ENCODE results near the gene ANXA6.

DNA sequence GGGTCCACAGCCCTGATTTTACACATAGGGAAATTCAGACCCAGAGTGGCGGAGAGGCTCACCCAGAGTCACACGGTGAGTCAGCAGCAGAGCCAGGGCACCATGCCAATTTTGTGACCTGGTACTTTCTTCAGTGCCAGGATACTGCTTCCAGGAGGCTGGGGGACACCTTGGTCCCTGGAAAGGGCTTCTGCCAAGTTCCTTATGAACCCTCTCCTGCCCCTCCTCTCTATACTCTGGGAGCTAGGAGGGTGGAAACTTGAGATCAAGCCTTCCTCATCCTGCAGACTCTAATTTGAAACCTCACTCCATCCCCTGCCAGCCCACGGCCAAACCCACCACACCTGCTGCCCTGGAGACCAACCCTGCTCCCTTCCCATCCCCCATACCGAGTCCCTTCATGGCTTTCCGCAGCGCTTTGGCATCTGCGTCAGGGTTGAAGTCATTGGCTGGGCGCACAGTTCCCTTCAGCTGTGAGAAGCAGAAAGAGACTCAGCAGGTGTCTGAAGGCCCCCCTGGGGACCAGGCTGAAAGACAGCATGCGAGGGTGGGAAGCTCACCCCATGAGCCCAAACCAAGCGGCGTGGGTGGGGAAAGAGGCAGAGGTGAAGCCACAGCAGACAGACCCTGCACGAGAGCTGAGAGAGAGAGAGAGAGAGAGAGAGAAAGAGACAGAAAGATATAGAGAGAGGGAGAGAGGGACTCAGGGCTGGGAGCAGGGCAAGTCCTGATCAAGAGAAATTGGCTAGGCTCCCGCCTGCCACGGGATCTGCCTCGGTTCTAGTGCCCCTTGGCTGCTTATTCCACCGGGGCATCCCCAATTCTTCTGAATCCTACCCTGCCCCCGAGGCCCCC is 33.5 kb downstream of the ANXA6 start:
- TF ChIP-seq CTCF (IDR thresholded peaks at IDR 0.05; ENCODE audit: insufficient read depth, low read length) (no peak), SPI1 (IDR thresholded peaks at IDR 0.05; ENCODE audit: borderline replicate concordance, low read depth) (no peak)
